Measurements from ENCODE around the gene COX20.

DNA sequence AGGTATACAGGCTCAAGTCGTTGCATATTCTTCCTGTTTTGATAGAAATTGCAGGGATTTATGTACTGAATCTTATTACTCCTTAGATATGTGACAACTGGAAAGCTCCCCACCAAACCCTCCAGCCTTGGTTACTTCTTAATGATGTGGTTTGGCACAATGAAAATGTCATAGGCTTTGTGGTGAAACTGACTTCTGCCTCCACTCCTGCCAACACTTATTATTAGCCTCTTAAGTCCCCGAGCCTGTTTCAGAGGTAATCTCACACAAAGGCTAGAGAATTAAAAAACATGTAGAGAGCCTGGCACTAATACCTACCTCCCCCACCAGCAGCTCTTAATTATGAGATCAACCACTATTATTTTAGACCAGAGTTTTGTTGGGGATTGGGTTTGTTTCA, 4.2 kb downstream of the COX20 start:
- TF ChIP-seq, protein P1, sequence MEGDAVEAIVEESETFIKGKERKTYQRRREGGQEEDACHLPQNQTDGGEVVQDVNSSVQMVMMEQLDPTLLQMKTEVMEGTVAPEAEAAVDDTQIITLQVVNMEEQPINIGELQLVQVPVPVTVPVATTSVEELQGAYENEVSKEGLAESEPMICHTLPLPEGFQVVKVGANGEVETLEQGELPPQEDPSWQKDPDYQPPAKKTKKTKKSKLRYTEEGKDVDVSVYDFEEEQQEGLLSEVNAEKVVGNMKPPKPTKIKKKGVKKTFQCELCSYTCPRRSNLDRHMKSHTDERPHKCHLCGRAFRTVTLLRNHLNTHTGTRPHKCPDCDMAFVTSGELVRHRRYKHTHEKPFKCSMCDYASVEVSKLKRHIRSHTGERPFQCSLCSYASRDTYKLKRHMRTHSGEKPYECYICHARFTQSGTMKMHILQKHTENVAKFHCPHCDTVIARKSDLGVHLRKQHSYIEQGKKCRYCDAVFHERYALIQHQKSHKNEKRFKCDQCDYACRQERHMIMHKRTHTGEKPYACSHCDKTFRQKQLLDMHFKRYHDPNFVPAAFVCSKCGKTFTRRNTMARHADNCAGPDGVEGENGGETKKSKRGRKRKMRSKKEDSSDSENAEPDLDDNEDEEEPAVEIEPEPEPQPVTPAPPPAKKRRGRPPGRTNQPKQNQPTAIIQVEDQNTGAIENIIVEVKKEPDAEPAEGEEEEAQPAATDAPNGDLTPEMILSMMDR (IDR thresholded peaks at IDR 0.05), result no peak
- no peak for TF ChIP-seq EP300 (IDR thresholded peaks at IDR 0.05)

Measured in gastroesophageal sphincter (tissue), 3 donors.